PC-3 (cell line): ENCODE results near the gene CDH22.

Experiments used
- CTCF ChIP-seq: fragments of 300-600 bp; sonication (generic); conservative IDR thresholded peaks from 2 replicates; pipeline ENCODE4 v1.5.1; 2017; ENCODE audit warnings: antibody characterized with exemption, low read depth, mild to moderate bottlenecking, low read length
- EZH2 ChIP-seq: fragments of 300-600 bp; sonication (generic); IDR thresholded peaks from one replicate; pipeline ENCODE4 v1.6.1; 2017; ENCODE audit warnings: antibody characterized with exemption, mild to moderate bottlenecking, low read length; ENCODE audit not compliant: unreplicated experiment

- TF ChIP-seq CTCF (no peak), EZH2 (no peak)
Observed at GRCh38 chr20:46327557-46327956, 19.3 kb upstream of the CDH22 start.
